Activated CD4-positive, CD25-positive, alpha-beta regulatory T cell treated with anti-CD3 and anti-CD28 coated beads, Interleukin-2, amount 50 U/mL, for 72 hours (primary cell): ENCODE data around the gene PIM3.

Experiments used
- DNase-seq: peaks from one replicate; pipeline ENCODE4 v3.0.0; 2021

The PIM3 gene

DNA sequence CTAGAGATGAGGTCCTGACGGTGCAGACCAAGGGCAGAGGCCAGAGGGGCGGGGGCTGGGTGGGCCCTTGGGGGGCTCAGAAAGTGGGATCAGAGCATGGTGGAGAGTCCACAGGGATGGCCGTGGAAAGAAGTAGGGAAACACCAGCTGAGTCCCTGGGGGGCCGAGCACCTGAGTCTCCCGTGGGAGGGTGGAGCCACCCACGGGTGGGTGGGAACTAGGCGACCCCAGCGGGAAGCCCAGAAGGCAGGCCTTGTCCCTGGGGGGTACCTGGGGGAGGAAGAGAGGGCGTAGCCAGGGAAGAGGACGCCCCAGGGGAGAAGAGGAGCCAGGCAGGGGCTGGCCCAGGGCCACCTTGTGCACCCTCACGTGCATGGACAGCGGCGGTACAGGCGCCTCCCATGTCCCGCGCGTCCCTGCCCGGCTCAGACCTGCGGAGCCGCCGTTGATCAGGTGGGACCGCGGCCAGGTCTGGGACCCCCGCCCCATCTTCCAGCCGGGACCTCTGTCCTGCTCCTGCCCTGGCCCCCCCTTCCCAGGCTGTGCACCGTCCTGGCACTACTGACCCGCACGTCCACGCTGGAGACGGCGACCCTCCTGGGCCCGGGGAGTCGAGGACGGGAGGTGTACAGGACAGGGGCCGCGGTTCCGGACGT is 31.9 kb upstream of the PIM3 start:
- DNase-seq: no peak

GRCh38 chr22:49929211-49929979 is 31.2 kb upstream of the PIM3 start:
- peak; percentile 91 for DNase-seq

DNA sequence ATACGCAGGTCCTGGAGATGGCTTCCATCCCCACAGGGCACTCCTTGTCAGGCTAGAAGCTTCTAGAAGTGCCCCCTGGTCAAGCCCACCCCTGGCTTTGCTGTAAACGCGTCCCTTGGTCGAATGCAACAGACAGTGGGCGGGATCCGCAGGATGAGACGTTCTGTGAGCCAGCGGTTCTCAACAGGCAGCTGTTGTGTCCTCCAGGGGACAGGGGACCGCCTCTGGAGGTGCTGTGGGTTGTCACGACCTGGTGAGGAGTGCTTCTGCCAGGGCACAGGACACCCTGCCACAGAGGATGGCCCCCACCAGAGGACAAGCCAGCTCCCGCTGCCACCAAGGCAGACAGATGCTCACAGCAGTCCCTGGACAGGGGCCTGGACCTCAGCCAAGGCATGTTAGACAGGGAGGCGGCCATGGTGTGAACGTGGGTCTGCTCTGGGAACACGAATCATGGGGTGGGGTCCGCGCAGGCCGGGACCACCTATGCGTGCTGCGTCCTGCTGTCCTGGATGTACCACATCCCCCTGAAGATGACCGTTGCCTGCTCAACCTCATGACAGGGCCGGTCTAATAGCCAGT is 30.5 kb upstream of the PIM3 start:
- no peak for DNase-seq

- DNase-seq: no peak
Observed at GRCh38 chr22:49930596-49931412, 29.8 kb upstream of the PIM3 start.

- DNase-seq: no peak
Observed at GRCh38 chr22:49933236-49934159, 27.1 kb upstream of the PIM3 start.

- peak; percentile 49 for DNase-seq
Observed at GRCh38 chr22:49934160-49934890, 26.2 kb upstream of the PIM3 start.

DNA sequence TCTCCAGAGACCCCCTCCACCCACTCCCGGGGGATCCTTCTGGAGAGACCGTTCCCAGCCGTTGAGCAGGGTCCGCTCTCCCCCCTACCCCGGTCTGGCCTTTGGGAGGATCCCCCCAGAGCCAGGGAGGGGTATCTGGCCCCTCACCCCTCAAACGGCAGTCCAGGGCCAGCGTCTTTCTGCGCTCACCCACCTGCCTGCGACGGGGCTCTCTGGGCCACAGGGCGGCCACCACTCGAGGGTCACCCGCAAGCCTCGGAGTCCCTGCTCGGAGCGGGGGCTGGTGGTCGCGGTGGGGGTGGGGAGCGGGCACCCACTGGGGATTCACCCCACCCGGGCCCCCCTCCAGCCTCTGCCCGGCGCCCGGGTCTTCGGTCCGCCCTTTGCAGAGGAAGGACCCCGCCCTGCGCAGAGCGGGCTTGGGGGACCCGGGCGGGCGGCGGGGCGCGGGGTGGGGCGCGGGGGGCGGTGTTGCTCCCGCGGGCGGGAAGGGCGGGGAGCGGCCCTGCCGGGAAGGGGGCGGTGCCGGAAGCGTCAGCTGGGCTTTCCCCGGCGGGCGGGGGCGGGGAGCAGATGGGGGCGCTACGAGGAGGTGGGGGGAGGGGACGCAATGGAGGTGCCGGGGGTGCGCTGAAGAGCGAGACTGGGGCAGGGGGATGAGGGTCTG is 25.5 kb upstream of the PIM3 start:
- DNase-seq: peak; percentile 81

- DNase-seq: no peak
Observed at GRCh38 chr22:49935561-49935960, 25.0 kb upstream of the PIM3 start.

DNA sequence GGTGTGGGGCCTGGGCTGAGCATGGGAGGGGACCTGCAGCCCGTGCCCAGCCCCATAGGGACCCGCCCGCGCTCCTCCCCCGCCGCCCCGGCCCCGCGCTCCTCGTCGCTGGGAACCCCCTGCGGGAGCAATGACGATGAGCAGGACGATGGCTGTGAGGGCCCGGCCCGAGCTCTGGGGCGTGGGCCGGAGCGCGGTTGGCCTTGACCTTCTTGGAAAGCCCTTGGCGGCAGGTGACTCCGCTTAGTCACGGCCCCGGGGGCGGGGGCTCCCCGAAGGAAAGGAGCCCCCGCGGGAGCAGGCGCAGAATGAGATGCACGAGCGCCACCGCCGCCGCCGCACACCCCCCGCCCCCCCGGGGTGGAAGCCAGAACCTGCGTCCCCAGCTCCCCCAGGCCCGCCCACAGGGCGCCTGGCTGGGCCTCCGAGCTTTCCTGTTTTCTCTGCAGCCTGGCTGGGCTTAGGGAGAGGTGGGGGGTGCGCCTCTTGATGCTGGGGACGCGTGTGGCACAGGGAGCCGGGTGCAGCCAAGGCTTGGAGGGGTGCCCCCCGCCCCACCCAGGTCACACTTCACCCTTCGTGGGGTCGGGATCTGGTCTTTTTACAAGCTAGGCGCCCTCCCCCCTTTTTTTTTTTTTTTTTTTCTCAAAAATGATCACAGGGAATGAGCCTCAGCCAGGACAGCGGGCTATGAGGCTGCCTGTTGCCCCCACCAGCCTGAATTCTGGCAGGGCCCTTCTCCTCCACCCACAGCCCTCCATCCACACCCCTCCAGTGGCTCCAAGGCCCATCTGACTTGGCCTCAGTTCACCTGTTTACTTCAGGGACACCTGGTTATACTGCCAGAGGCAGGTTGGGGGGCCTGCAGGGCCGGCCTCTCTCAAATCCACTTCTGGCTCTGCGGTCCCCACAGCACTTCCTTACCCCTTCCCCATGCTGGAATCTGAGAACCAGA is 24.3 kb upstream of the PIM3 start:
- DNase-seq: peak; percentile 95

DNA sequence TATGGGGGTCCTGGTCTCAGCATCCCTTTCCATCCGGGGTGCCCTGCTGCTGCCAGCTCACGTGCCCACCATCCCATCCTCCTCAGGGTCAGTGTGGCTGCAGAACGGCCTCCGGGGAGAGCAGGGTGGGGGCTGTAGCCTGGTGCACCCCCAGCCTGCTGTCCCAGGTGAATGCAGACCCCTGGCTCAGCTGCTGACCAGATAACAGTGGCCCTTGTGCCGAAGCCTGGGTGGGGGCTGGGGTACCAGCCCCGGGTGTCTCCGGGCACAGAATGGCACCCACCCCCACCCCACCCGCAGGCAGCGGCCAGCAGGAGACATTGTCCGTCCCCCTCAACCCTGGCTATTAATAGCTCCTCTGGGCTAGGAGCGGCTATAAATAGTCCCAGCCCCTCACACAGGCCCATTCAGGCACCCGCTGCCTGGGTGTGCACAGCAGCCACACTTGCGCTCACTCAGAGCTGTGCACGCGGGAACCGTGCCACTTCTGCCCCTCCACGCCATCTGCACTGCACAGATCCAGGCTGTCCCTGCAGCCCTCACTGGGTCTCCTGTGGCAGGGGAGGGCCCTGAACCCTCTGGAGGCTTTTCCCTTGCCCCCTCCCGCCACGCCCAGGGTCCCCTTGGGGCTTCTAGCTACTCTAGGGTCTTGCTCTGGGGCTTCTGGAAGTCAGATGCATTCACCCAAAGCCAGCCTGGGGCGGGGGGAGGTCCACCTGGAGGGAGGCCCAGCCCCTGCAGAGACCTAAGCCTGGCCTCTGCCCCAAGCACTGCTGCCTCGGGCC is 23.4 kb upstream of the PIM3 start:
- no peak for DNase-seq

- DNase-seq: no peak
Observed at GRCh38 chr22:49937758-49938564, 22.6 kb upstream of the PIM3 start.

DNA sequence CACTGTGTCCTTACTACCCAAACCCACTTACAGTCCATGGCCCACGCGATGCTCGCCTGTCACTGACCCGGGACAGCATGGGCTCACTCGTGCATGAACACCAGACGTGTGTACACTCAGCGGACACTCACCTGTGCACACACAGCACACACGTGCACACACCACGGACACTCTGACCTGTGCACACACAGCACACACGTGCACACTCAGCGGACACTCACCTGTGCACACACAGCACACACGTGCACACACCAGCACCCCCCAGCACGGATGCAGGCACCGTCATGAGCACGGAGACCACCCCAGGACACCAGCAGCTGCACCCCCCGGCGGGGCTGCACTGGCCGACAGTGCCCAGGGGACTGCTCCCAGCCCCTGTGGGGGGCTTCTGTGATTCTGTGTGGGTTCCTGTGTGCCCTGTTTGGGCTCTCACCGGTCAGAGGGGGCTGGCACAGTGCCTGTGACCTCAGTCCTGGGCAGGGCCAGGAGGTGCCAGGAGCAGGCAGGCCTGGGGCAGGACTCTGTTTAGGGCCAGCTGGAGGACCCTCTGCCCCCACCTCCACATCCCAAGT is 21.9 kb upstream of the PIM3 start:
- no peak for DNase-seq

- no peak for DNase-seq
Observed at GRCh38 chr22:49941507-49942316, 18.9 kb upstream of the PIM3 start.

- DNase-seq: no peak
Observed at GRCh38 chr22:49942565-49943404, 17.8 kb upstream of the PIM3 start.

- no peak for DNase-seq
Observed at GRCh38 chr22:49943405-49943765, 17.2 kb upstream of the PIM3 start.
